SK-N-SH (cell line): ENCODE data around the gene MRPS6. TPM values are rescaled to one million over a fixed set of nuclear protein-coding genes. Genes with fewer than 3 reads are reported as not detected.

ENCODE experiments used
- CTCF ChIA-PET: fragments of 300-600, 350-600 bp; formaldehyde crosslinking; extraction: SDS; loops from one replicate; lab custom pipeline; 2021; lab: Yijun Ruan, JAX
- POLR2A ChIA-PET: fragments of 350-600 bp; sonication (Branson Sonifier 250); formaldehyde crosslinking; extraction: SDS; loops from one replicate; lab custom pipeline; 2020; ENCODE audit warnings: antibody characterized with exemption, inconsistent platforms; lab: Yijun Ruan, JAX
- DNase-seq: peaks from one replicate; pipeline ENCODE4 v3.0.0; 2012
- H2AFZ ChIP-seq: fragments of 200-600 bp; sonication (generic); 2 replicates; pipeline ENCODE4 v1.8.1; 2016; ENCODE audit warnings: antibody characterized with exemption, mild to moderate bottlenecking, low read depth
- H3F3A ChIP-seq: fragments of 200-600 bp; sonication (generic); replicated peaks from 2 replicates; pipeline ENCODE3; 2016; ENCODE audit warnings: antibody characterized with exemption, mild to moderate bottlenecking; ENCODE audit not compliant: insufficient read depth
- H3K27ac ChIP-seq, 2 experiments: fragments of 200-500 bp in 1 of 2; fragments of 200-600 bp in 1 of 2; sonication (Bioruptor generic) in 1 of 2; sonication (generic), shearing (Covaris generic) in 1 of 2; 2 replicates each; pipeline versions ENCODE4 v1.5.1 to v1.6.1; 2014 to 2016; ENCODE audit warnings: low read depth in 2 of 2, inconsistent platforms in 1 of 2, low read length in 1 of 2, mild to moderate bottlenecking in 1 of 2, mixed read lengths in 1 of 2
- H3K27me3 ChIP-seq: fragments of 200-600 bp; sonication (generic), shearing (Covaris generic); 2 replicates; pipeline ENCODE4 v1.6.1; 2016; ENCODE audit warnings: mixed run types; ENCODE audit not compliant: insufficient read depth
- H3K36me3 ChIP-seq, 2 experiments: fragments of 200-500 bp in 1 of 2; fragments of 200-600 bp in 1 of 2; sonication (Bioruptor generic) in 1 of 2; sonication (generic) in 1 of 2; replicated peaks in 1 of 2; 2 replicates each; pipeline versions ENCODE3 to v1.5.1; 2014 to 2016; ENCODE audit warnings: low read length in 1 of 2, mild to moderate bottlenecking in 1 of 2; ENCODE audit not compliant: insufficient read depth in 2 of 2, control insufficient read depth in 1 of 2
- H3K4me1 ChIP-seq, 2 experiments: fragments of 200-500 bp in 1 of 2; fragments of 200-600 bp in 1 of 2; sonication (Bioruptor generic) in 1 of 2; sonication (generic), shearing (Covaris generic) in 1 of 2; 2 replicates each; pipeline versions ENCODE4 v1.5.1 to v1.6.1; 2014 to 2016; ENCODE audit warnings: low read depth in 1 of 2, low read length in 1 of 2, mixed run types in 1 of 2; ENCODE audit not compliant: insufficient read depth in 2 of 2, control insufficient read depth in 1 of 2
- H3K4me2 ChIP-seq: fragments of 200-600 bp; sonication (generic), shearing (Covaris generic); 2 replicates; pipeline ENCODE4 v1.6.1; 2017; ENCODE audit warnings: mixed run types
- H3K4me3 ChIP-seq, 2 experiments: fragments of 200-500 bp in 1 of 2; fragments of 200-600 bp in 1 of 2; sonication (Bioruptor generic) in 1 of 2; sonication (generic), shearing (Covaris generic) in 1 of 2; 2 replicates each; pipeline versions ENCODE4 v1.5.1 to v1.8.1; 2014 to 2016; ENCODE audit warnings: low read depth in 2 of 2, inconsistent platforms in 1 of 2, low read length in 1 of 2, mild to moderate bottlenecking in 1 of 2, mixed read lengths in 1 of 2, moderate library complexity in 1 of 2
- H3K79me2 ChIP-seq: fragments of 200-600 bp; sonication (generic); 2 replicates; pipeline ENCODE4 v1.8.1; 2017; ENCODE audit warnings: mild to moderate bottlenecking; ENCODE audit not compliant: insufficient read depth
- H3K9ac ChIP-seq: fragments of 200-600 bp; sonication (generic); 2 replicates; pipeline ENCODE4 v1.6.1; 2017; ENCODE audit warnings: mixed run types
- H3K9me2 ChIP-seq: fragments of 200-600 bp; sonication (generic); 2 replicates; pipeline ENCODE4 v1.6.1; 2017; ENCODE audit warnings: mixed run types
- H3K9me3 ChIP-seq: fragments of 200-600 bp; sonication (generic); 2 replicates; pipeline ENCODE4 v1.6.1; 2017; ENCODE audit warnings: mixed run types, mild to moderate bottlenecking, moderate library complexity
- H4K20me1 ChIP-seq: fragments of 200-600 bp; sonication (generic); 2 replicates; pipeline ENCODE4 v1.6.1; 2017; ENCODE audit warnings: mild to moderate bottlenecking, mixed run types; ENCODE audit not compliant: insufficient read depth
- EZH2phosphoT487 ChIP-seq: fragments of 200-600 bp; sonication (generic); IDR thresholded peaks from 2 replicates; pipeline ENCODE4 v1.6.1; 2017; ENCODE audit warnings: low read depth, mixed run types, mild to moderate bottlenecking, antibody characterized with exemption, moderate library complexity, borderline replicate concordance
- MEF2A ChIP-seq: IDR thresholded peaks from 2 replicates; pipeline ENCODE4 v1.4.0; 2012; ENCODE audit warnings: low read depth, borderline replicate concordance
- NFIC ChIP-seq: IDR thresholded peaks from 2 replicates; pipeline ENCODE4 v1.4.0; 2012; ENCODE audit warnings: borderline replicate concordance
- RAD21 ChIP-seq: IDR thresholded peaks from 2 replicates; pipeline ENCODE4 v1.6.1; 2012; ENCODE audit warnings: mild to moderate bottlenecking, low read length
- RCOR1 ChIP-seq: fragments of 150-350 bp; IDR thresholded peaks from 2 replicates; pipeline ENCODE4 v1.6.1; 2017; ENCODE audit warnings: antibody characterized with exemption, low read length
- SMC3 ChIP-seq: IDR thresholded peaks from 2 replicates; pipeline ENCODE4 v1.6.1; 2012; ENCODE audit warnings: low read depth, low read length, improper control_type of control experiment
- TEAD4 ChIP-seq: IDR thresholded peaks from 2 replicates; pipeline ENCODE4 v1.4.0; 2012; ENCODE audit warnings: mild to moderate bottlenecking, borderline replicate concordance; ENCODE audit not compliant: insufficient read depth
- WGBS: methylation state at CpG from one replicate; pipeline ENCODE4 v1.1.6; 2017; ENCODE audit warnings: low lambda C conversion rate; 5-methylcytosine and 5-hydroxymethylcytosine counted together
- polyA plus RNA-seq, 3 experiments: library from polyadenylated mRNA; depleted of rRNA; stranded (reverse); fragments of >200 nt; gene quantifications; 2 replicates each; pipeline ENCODE4 v1.2.3, GENCODE V29; 2012
- TF ChIP-seq, protein P1 (sequence below): IDR thresholded peaks from 2 replicates; pipeline ENCODE4 v1.4.0; 2012; ENCODE audit warnings: low read depth, borderline replicate concordance
- TF ChIP-seq, protein P2 (sequence below): fragments of 150-350 bp; IDR thresholded peaks from 2 replicates; pipeline ENCODE4 v1.6.1; 2016; ENCODE audit warnings: mild to moderate bottlenecking, low read depth, low read length
- TF ChIP-seq, protein P3 (sequence below): IDR thresholded peaks from 2 replicates; pipeline ENCODE4 v1.6.1; 2012; ENCODE audit warnings: mild to moderate bottlenecking, low read depth, low read length, moderate library complexity

MRPS6 gene
- polyA plus RNA-seq, 1 of the 3 experiments (the other 2 are of a cell fraction) = 69.2 TPM

DNA sequence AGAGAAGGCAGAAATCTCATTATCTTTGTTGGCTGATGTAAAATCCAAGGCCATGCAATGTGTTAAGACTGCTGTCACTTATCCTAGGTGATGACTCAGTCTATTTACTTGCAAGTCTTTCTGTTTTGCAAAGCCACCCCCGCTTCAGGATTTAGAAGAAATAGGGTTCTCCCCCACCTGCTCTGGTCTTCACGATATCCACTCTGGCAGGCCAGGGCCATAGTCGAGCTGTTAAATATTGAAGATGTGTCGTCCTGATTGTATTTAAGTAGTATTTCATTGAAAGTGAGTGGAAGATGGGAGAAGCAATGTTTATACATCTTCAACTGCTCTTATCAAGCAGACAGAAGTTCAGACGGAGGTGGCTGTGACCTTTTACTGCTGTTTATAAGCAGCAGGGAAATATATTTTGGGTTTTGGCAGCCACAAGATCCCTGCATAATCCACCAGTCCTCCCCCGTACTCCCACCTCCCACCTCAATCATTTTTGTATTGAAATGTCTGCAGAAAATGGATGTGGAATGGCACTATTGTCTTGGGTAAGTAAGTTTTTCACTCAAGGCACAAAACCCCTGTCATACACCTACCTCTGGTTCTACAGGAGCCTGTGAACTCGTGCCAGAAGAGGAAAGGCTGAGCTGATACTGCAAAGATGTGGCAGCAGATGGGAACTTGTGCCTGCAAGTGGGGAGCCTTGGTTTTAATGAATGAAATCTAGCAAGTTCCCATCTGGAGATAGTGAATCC, 117.4 kb downstream of the MRPS6 start:
- 62% methylated on average over 7 of the region's 7 CpGs for WGBS
- DNase-seq = no peak
- CTCF ChIA-PET = interaction anchor here (0.9 kb wide), 1 partner anchor 266 kb away, joined by 3 read pairs; no protein-coding TSS in a partner anchor

DNA sequence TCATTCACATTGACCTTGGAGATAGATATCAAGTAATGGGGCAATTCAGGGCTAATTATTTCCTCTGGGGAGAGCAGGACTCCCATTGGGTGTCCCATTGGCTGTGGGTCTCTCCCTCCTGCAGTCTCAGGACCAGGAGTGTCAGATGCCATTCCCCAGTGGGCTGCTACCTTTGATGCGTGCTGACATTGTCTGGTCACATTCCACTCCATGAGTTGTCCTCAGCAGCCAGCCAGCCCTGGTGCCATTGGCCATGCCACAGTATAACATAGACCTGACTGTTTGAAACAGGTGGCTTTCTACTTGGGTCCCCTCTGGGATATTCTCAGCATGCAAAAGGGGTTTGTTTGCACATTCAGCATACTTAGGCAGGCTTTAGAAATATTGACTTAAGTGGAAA, 118.5 kb downstream of the MRPS6 start:
- Histone ChIP-seq H3K9me2 (no peaks in the 10 kb centered on the region), H3K4me1 (peaks cover 0 to 9% of the 10 kb centered on the region in 2 experiments; a peak in 1 of 4 replicates), H3K4me3 (no peak overlapping the region), H3K9me3 (no peaks in the 10 kb centered on the region), H4K20me1 (no peaks in the 10 kb centered on the region), H3K27ac (no peak overlapping the region), H3K9ac (no peak overlapping the region), H2AFZ (no peak overlapping the region), H3K27me3 (no peaks in the 10 kb centered on the region), H3K4me2 (no peak overlapping the region), H3F3A (no peaks in the 10 kb centered on the region), H3K79me2 (no peaks in the 10 kb centered on the region), H3K36me3 (no peaks in the 10 kb centered on the region)
- 100% methylated on average over 1 of the region's 1 CpG for WGBS
- DNase-seq = no peak
- ChIA-PET POLR2A (no interaction called here), CTCF (interaction anchor here (0.9 kb wide), 1 partner anchor 268 kb away, joined by 3 read pairs; no protein-coding TSS in a partner anchor)
- TF ChIP-seq, protein P1, sequence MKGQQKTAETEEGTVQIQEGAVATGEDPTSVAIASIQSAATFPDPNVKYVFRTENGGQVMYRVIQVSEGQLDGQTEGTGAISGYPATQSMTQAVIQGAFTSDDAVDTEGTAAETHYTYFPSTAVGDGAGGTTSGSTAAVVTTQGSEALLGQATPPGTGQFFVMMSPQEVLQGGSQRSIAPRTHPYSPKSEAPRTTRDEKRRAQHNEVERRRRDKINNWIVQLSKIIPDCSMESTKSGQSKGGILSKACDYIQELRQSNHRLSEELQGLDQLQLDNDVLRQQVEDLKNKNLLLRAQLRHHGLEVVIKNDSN = no peak
- TF ChIP-seq EZH2phosphoT487 (no peak), TEAD4 (no peak), RCOR1 (no peak), SMC3 (no peak), MEF2A (no peak), RAD21 (no peak)
- TF ChIP-seq, protein P2, sequence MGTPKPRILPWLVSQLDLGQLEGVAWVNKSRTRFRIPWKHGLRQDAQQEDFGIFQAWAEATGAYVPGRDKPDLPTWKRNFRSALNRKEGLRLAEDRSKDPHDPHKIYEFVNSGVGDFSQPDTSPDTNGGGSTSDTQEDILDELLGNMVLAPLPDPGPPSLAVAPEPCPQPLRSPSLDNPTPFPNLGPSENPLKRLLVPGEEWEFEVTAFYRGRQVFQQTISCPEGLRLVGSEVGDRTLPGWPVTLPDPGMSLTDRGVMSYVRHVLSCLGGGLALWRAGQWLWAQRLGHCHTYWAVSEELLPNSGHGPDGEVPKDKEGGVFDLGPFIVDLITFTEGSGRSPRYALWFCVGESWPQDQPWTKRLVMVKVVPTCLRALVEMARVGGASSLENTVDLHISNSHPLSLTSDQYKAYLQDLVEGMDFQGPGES = no peak
- TF ChIP-seq, protein P3, sequence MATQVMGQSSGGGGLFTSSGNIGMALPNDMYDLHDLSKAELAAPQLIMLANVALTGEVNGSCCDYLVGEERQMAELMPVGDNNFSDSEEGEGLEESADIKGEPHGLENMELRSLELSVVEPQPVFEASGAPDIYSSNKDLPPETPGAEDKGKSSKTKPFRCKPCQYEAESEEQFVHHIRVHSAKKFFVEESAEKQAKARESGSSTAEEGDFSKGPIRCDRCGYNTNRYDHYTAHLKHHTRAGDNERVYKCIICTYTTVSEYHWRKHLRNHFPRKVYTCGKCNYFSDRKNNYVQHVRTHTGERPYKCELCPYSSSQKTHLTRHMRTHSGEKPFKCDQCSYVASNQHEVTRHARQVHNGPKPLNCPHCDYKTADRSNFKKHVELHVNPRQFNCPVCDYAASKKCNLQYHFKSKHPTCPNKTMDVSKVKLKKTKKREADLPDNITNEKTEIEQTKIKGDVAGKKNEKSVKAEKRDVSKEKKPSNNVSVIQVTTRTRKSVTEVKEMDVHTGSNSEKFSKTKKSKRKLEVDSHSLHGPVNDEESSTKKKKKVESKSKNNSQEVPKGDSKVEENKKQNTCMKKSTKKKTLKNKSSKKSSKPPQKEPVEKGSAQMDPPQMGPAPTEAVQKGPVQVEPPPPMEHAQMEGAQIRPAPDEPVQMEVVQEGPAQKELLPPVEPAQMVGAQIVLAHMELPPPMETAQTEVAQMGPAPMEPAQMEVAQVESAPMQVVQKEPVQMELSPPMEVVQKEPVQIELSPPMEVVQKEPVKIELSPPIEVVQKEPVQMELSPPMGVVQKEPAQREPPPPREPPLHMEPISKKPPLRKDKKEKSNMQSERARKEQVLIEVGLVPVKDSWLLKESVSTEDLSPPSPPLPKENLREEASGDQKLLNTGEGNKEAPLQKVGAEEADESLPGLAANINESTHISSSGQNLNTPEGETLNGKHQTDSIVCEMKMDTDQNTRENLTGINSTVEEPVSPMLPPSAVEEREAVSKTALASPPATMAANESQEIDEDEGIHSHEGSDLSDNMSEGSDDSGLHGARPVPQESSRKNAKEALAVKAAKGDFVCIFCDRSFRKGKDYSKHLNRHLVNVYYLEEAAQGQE = no peak

More for the DNA sequence above, 117.4 kb downstream of the MRPS6 start:
- no peaks in the 10 kb centered on the region for H3K36me3 ChIP-seq
- H3K9me2 ChIP-seq = no peaks in the 10 kb centered on the region
- no peak overlapping the region for H3K9ac ChIP-seq
- peaks cover 0 to 13% of the 10 kb centered on the region in 2 experiments; a peak in 1 of 4 replicates for H3K4me1 ChIP-seq
- no peaks in the 10 kb centered on the region for H3F3A ChIP-seq
- H3K79me2 ChIP-seq = no peaks in the 10 kb centered on the region
- H3K4me2 ChIP-seq = no peak overlapping the region
- TF ChIP-seq, protein P2 = no peak
- TF ChIP-seq, protein P3 = no peak
- TF ChIP-seq NFIC (no peak), RCOR1 (no peak)
- H3K9me3 ChIP-seq = no peaks in the 10 kb centered on the region
- no peaks in the 10 kb centered on the region for H3K27me3 ChIP-seq
- POLR2A ChIA-PET = no interaction called here
- no peak overlapping the region for H3K27ac ChIP-seq
- no peak overlapping the region for H3K4me3 ChIP-seq
- no peaks in the 10 kb centered on the region for H4K20me1 ChIP-seq
- no peak overlapping the region for H2AFZ ChIP-seq
